HG03159 (cell line): ENCODE data around the gene STOML1.
A peak's percentile ranks its signal among the peaks of the same experiment; 100 is the strongest.

Experiments
- ATAC-seq: cut with Tn5 transposase; IDR thresholded peaks from one replicate; pipeline ENCODE4 v1.9.1; 2021; ENCODE audit warnings: mild to moderate bottlenecking, moderate library complexity; ENCODE audit not compliant: unreplicated experiment

STOML1 gene

GRCh38 chr15:73991726-73992593 is at the start of gene STOML1:
Gene STOML1 (minus strand): TSS chr15:73992295. CDS start chr15:73992223, 72 bp downstream.
- peak; percentile 62 for ATAC-seq

GRCh38 chr15:74041311-74041756 is 49.2 kb upstream of the STOML1 start:
- no peak for ATAC-seq

GRCh38 chr15:74040109-74040850 is 48.2 kb upstream of the STOML1 start:
- no peak for ATAC-seq

- no peak for ATAC-seq
Observed at GRCh38 chr15:74039656-74040010, 47.5 kb upstream of the STOML1 start.

- ATAC-seq = no peak
Observed at GRCh38 chr15:74038707-74039655, 46.9 kb upstream of the STOML1 start.

- no peak for ATAC-seq
Observed at GRCh38 chr15:74037171-74038117, 45.3 kb upstream of the STOML1 start.

- ATAC-seq = no peak
Observed at GRCh38 chr15:74036271-74037170, 44.4 kb upstream of the STOML1 start.

- no peak for ATAC-seq
Observed at GRCh38 chr15:74035121-74036017, 43.3 kb upstream of the STOML1 start.

GRCh38 chr15:74034206-74034755 is 42.2 kb upstream of the STOML1 start:
- ATAC-seq = no peak

GRCh38 chr15:74032606-74033561 is 40.8 kb upstream of the STOML1 start:
- no peak for ATAC-seq

GRCh38 chr15:74032046-74032445 is 40.0 kb upstream of the STOML1 start:
- ATAC-seq = no peak

- ATAC-seq = no peak
Observed at GRCh38 chr15:74028646-74029045, 36.6 kb upstream of the STOML1 start.

GRCh38 chr15:74027688-74028087 is 35.6 kb upstream of the STOML1 start:
- no peak for ATAC-seq

GRCh38 chr15:74025436-74025835 is 33.3 kb upstream of the STOML1 start:
- no peak for ATAC-seq

GRCh38 chr15:74024687-74025086 is 32.6 kb upstream of the STOML1 start:
- no peak for ATAC-seq

- no peak for ATAC-seq
Observed at GRCh38 chr15:74022706-74023470, 30.8 kb upstream of the STOML1 start.
